ENCODE measurements around the gene ERMARD.

DNA sequence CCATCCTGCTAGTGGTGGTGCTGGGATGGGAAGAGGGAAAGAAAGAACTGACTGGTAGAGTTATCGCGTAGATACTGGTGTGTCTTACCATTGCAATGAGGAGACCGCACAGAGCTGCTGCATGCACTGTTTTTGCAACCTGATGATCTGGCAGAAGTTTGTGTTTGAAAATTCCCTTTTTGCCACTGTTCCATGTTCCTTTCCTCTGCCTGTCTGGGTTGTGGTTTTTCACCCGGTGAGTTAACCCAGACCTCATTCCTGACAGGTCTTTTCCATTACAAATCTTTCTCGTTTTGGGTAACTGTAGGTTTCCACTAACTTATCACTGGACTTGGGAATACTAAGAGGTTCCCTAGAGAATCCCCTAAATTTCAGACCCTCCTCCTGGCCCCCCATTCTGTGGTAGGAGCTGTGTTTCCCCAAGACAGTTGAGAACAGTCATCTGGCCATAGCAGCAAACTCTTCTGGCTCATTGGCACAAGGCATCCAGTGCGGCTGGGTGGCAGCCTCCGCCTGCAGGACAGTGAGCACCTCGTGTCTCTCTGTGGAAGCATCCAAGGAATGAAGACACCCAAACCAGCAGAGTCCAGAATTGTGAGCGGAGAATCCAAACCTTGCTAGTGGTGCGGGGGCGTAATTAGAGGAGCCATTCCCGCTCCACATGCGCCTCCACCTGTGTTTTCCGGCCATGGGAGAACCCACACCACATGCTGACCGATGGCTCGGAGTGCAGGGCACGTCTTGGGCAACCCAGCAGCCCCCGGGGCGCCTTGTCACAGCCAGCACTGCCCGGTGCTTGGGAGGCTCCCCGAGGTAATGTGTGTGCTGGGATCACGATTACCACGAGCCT, 32.8 kb downstream of the ERMARD start:
- TF ChIP-seq, protein P1, sequence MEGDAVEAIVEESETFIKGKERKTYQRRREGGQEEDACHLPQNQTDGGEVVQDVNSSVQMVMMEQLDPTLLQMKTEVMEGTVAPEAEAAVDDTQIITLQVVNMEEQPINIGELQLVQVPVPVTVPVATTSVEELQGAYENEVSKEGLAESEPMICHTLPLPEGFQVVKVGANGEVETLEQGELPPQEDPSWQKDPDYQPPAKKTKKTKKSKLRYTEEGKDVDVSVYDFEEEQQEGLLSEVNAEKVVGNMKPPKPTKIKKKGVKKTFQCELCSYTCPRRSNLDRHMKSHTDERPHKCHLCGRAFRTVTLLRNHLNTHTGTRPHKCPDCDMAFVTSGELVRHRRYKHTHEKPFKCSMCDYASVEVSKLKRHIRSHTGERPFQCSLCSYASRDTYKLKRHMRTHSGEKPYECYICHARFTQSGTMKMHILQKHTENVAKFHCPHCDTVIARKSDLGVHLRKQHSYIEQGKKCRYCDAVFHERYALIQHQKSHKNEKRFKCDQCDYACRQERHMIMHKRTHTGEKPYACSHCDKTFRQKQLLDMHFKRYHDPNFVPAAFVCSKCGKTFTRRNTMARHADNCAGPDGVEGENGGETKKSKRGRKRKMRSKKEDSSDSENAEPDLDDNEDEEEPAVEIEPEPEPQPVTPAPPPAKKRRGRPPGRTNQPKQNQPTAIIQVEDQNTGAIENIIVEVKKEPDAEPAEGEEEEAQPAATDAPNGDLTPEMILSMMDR (IDR thresholded peaks at IDR 0.05), result no peak
- TF ChIP-seq POLR2A (IDR thresholded peaks at IDR 0.05), result no peak

Data from esophagus squamous epithelium (tissue), 4 donors.